Measurements from ENCODE around the gene SIK2. TPM values are rescaled to one million over a fixed set of nuclear protein-coding genes. Genes with fewer than 3 reads are reported as not detected.
A peak's percentile ranks its signal among the peaks of the same experiment; 100 is the strongest.

The SIK2 gene
- total and polyA plus RNA-seq, 4 donors = 7.2 to 31.8 (median 17.3) TPM

- Histone ChIP-seq H3K9ac (ENCODE audit: insufficient read depth in 1 of 2, low read length in 2 of 2) (no peak overlapping the region), H3K36me3 (ENCODE audit: control insufficient read depth in 4 of 4, insufficient read depth in 4 of 4, low read length in 4 of 4) (no peaks in the 10 kb centered on the region), H3K4me1 (ENCODE audit: control insufficient read depth in 5 of 5, insufficient read depth in 5 of 5, low read length in 5 of 5) (peaks cover 0 to 1% (median 0%) of the 10 kb centered on the region in 5 donors), H3K4me3 (no peak overlapping the region), H3K9me3 (ENCODE audit: control insufficient read depth in 4 of 4, insufficient read depth in 3 of 4, low read length in 3 of 4) (no peaks in the 10 kb centered on the region), H3K27ac (ENCODE audit: low read depth in 1 of 2, low read length in 1 of 2) (no peak overlapping the region), H3K27me3 (ENCODE audit: control insufficient read depth in 3 of 3, insufficient read depth in 3 of 3, low read length in 2 of 3) (no peaks in the 10 kb centered on the region)
- TF ChIP-seq, protein P1, sequence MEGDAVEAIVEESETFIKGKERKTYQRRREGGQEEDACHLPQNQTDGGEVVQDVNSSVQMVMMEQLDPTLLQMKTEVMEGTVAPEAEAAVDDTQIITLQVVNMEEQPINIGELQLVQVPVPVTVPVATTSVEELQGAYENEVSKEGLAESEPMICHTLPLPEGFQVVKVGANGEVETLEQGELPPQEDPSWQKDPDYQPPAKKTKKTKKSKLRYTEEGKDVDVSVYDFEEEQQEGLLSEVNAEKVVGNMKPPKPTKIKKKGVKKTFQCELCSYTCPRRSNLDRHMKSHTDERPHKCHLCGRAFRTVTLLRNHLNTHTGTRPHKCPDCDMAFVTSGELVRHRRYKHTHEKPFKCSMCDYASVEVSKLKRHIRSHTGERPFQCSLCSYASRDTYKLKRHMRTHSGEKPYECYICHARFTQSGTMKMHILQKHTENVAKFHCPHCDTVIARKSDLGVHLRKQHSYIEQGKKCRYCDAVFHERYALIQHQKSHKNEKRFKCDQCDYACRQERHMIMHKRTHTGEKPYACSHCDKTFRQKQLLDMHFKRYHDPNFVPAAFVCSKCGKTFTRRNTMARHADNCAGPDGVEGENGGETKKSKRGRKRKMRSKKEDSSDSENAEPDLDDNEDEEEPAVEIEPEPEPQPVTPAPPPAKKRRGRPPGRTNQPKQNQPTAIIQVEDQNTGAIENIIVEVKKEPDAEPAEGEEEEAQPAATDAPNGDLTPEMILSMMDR (IDR thresholded peaks at IDR 0.05; ENCODE audit: control extremely low read depth, extremely low read depth) = no peak
- ATAC-seq (ENCODE audit: insufficient read depth, low FRiP score) (no peak), DNase-seq (no peak)
- 100% methylated on average over 1 of the region's 1 CpG for WGBS, 2 donors
Observed at GRCh38 chr11:111581341-111581740, 20.9 kb upstream of the SIK2 start.

GRCh38 chr11:111582163-111582562, 20.1 kb upstream of the SIK2 start:
- ATAC-seq (ENCODE audit: insufficient read depth, low FRiP score) = no peak
- Histone ChIP-seq H3K27ac (ENCODE audit: low read depth in 1 of 2, low read length in 1 of 2) (no peak overlapping the region), H3K9ac (ENCODE audit: insufficient read depth in 1 of 2, low read length in 2 of 2) (no peak overlapping the region), H3K27me3 (ENCODE audit: control insufficient read depth in 3 of 3, insufficient read depth in 3 of 3, low read length in 2 of 3) (no peaks in the 10 kb centered on the region), H3K36me3 (ENCODE audit: control insufficient read depth in 4 of 4, insufficient read depth in 4 of 4, low read length in 4 of 4) (no peaks in the 10 kb centered on the region), H3K9me3 (ENCODE audit: control insufficient read depth in 4 of 4, insufficient read depth in 3 of 4, low read length in 3 of 4) (no peaks in the 10 kb centered on the region), H3K4me3 (no peak overlapping the region), H3K4me1 (ENCODE audit: control insufficient read depth in 5 of 5, insufficient read depth in 5 of 5, low read length in 5 of 5) (peaks cover 0 to 1% (median 0%) of the 10 kb centered on the region in 5 donors)
- TF ChIP-seq, protein P1 (IDR thresholded peaks at IDR 0.05; ENCODE audit: control extremely low read depth, extremely low read depth) = no peak
- DNase-seq = peak in 1 of 3 donors; percentile 42

GRCh38 chr11:111582881-111583280, 19.4 kb upstream of the SIK2 start:
- Histone ChIP-seq H3K27ac (ENCODE audit: low read depth in 1 of 2, low read length in 1 of 2) (no peak overlapping the region), H3K9me3 (ENCODE audit: control insufficient read depth in 4 of 4, insufficient read depth in 3 of 4, low read length in 3 of 4) (no peaks in the 10 kb centered on the region), H3K36me3 (ENCODE audit: control insufficient read depth in 4 of 4, insufficient read depth in 4 of 4, low read length in 4 of 4) (no peaks in the 10 kb centered on the region), H3K9ac (ENCODE audit: insufficient read depth in 1 of 2, low read length in 2 of 2) (no peak overlapping the region), H3K4me1 (ENCODE audit: control insufficient read depth in 5 of 5, insufficient read depth in 5 of 5, low read length in 5 of 5) (peaks cover 0 to 1% (median 0%) of the 10 kb centered on the region in 5 donors), H3K27me3 (ENCODE audit: control insufficient read depth in 3 of 3, insufficient read depth in 3 of 3, low read length in 2 of 3) (no peaks in the 10 kb centered on the region), H3K4me3 (no peak overlapping the region)
- DNase-seq = peak in 1 of 3 donors; percentile 15
- 55 to 70% methylated on average over 4 of the region's 4 CpGs for WGBS, 2 donors
- no peak for ATAC-seq (ENCODE audit: insufficient read depth, low FRiP score)
- TF ChIP-seq, protein P1 (IDR thresholded peaks at IDR 0.05; ENCODE audit: control extremely low read depth, extremely low read depth) = no peak

DNA sequence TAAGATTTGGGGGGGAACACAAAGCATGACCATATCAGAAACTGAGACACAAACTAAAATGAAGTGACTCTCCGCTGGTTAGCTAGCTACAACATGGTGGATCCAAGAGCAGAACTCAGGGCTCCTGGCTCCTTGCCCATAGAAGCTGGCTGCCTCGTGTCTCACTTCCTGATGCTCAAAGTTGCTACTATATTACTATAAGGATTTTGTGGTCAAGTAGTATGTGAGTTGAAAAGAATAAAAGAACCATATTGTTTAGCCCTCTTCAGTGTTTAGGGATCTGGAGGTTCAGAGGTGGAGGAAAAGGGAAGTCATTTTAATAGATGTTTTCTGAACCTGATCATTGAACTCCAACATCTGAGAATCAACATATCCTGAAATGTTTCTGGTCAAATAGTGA, 16.9 kb upstream of the SIK2 start:
- Histone ChIP-seq H3K36me3 (ENCODE audit: control insufficient read depth in 4 of 4, insufficient read depth in 4 of 4, low read length in 4 of 4) (peaks cover 0 to 1% (median 0%) of the 10 kb centered on the region in 4 donors), H3K4me3 (no peak overlapping the region), H3K27ac (ENCODE audit: low read depth in 1 of 2, low read length in 1 of 2) (no peak overlapping the region), H3K27me3 (ENCODE audit: control insufficient read depth in 3 of 3, insufficient read depth in 3 of 3, low read length in 2 of 3) (no peaks in the 10 kb centered on the region), H3K4me1 (ENCODE audit: control insufficient read depth in 5 of 5, insufficient read depth in 5 of 5, low read length in 5 of 5) (peaks cover 0 to 1% (median 0%) of the 10 kb centered on the region in 5 donors), H3K9ac (ENCODE audit: insufficient read depth in 1 of 2, low read length in 2 of 2) (no peak overlapping the region), H3K9me3 (ENCODE audit: control insufficient read depth in 4 of 4, insufficient read depth in 3 of 4, low read length in 3 of 4) (no peaks in the 10 kb centered on the region)
- TF ChIP-seq, protein P1 (IDR thresholded peaks at IDR 0.05; ENCODE audit: control extremely low read depth, extremely low read depth) = no peak
- DNase-seq (peak in 1 of 3 donors; percentile 49), ATAC-seq (ENCODE audit: insufficient read depth, low FRiP score) (no peak)
- WGBS, 2 donors = 32 to 42% methylated on average over 2 of the region's 2 CpGs
